ENCODE results near the gene UGT2A2.

The UGT2A2 gene

GRCh38 chr4:69642961-69643360 is 3.5 kb upstream of the UGT2A2 start:
- no peaks in the 10 kb centered on the region for H4K20me1 ChIP-seq (ENCODE audit: low read depth, low read length)
- no peaks in the 10 kb centered on the region for H3K27me3 ChIP-seq (ENCODE audit: low read length)
- H2AFZ ChIP-seq (ENCODE audit: low read depth, low read length, severe bottlenecking): no peak overlapping the region
- H3F3A ChIP-seq (ENCODE audit: insufficient read depth): no peaks in the 10 kb centered on the region
- no peaks in the 10 kb centered on the region for H3K36me3 ChIP-seq (ENCODE audit: low read length)
- H3K9me3 ChIP-seq (ENCODE audit: insufficient read depth, low read length): no peaks in the 10 kb centered on the region
- no peak overlapping the region for H3K4me3 ChIP-seq (ENCODE audit: insufficient read depth, low read length, poor library complexity, severe bottlenecking)
- H3K27ac ChIP-seq (ENCODE audit: low read depth, low read length): no peak overlapping the region
- H3K9ac ChIP-seq (ENCODE audit: low read length): no peak overlapping the region
- no peak overlapping the region for H3K4me2 ChIP-seq (ENCODE audit: low read depth, low read length, poor library complexity, severe bottlenecking)
- TF ChIP-seq EZH2phosphoT487 (conservative IDR thresholded peaks at IDR 0.05; ENCODE audit: low read length) (no peak), CTCF (IDR thresholded peaks at IDR 0.05; ENCODE audit: insufficient read depth, low read length, poor library complexity, severe bottlenecking) (no peak)
- H3K79me2 ChIP-seq (ENCODE audit: insufficient read depth, low read length): no peaks in the 10 kb centered on the region
- H3K9me2 ChIP-seq (replicated peaks; ENCODE audit: insufficient read depth, low read length): no peaks in the 10 kb centered on the region

- Histone ChIP-seq H3K9ac (ENCODE audit: low read length) (no peak overlapping the region), H3K4me3 (ENCODE audit: insufficient read depth, low read length, poor library complexity, severe bottlenecking) (no peak overlapping the region), H2AFZ (ENCODE audit: low read depth, low read length, severe bottlenecking) (no peak overlapping the region), H3K27me3 (ENCODE audit: low read length) (no peaks in the 10 kb centered on the region), H4K20me1 (ENCODE audit: low read depth, low read length) (no peaks in the 10 kb centered on the region), H3K36me3 (ENCODE audit: low read length) (no peaks in the 10 kb centered on the region), H3K79me2 (ENCODE audit: insufficient read depth, low read length) (no peaks in the 10 kb centered on the region), H3K27ac (ENCODE audit: low read depth, low read length) (no peak overlapping the region), H3K4me2 (ENCODE audit: low read depth, low read length, poor library complexity, severe bottlenecking) (no peak overlapping the region), H3F3A (ENCODE audit: insufficient read depth) (no peaks in the 10 kb centered on the region), H3K9me2 (replicated peaks; ENCODE audit: insufficient read depth, low read length) (no peaks in the 10 kb centered on the region), H3K9me3 (ENCODE audit: insufficient read depth, low read length) (no peaks in the 10 kb centered on the region)
- TF ChIP-seq CTCF (IDR thresholded peaks at IDR 0.05; ENCODE audit: insufficient read depth, low read length, poor library complexity, severe bottlenecking) (no peak), EZH2phosphoT487 (conservative IDR thresholded peaks at IDR 0.05; ENCODE audit: low read length) (no peak)
These were observed 847 bp upstream of the UGT2A2 start for GRCh38 chr4:69640289-69640688.

GRCh38 chr4:69617083-69617694 is 22.3 kb downstream of the UGT2A2 start:
- Histone ChIP-seq H3K4me3 (ENCODE audit: insufficient read depth, low read length, poor library complexity, severe bottlenecking) (no peak overlapping the region), H3K4me2 (ENCODE audit: low read depth, low read length, poor library complexity, severe bottlenecking) (no peak overlapping the region), H3K9ac (ENCODE audit: low read length) (no peak overlapping the region), H3K27ac (ENCODE audit: low read depth, low read length) (no peak overlapping the region), H2AFZ (ENCODE audit: low read depth, low read length, severe bottlenecking) (no peak overlapping the region), H4K20me1 (ENCODE audit: low read depth, low read length) (no peaks in the 10 kb centered on the region), H3K9me2 (replicated peaks; ENCODE audit: insufficient read depth, low read length) (no peaks in the 10 kb centered on the region), H3K27me3 (ENCODE audit: low read length) (no peaks in the 10 kb centered on the region), H3F3A (ENCODE audit: insufficient read depth) (no peaks in the 10 kb centered on the region), H3K9me3 (ENCODE audit: insufficient read depth, low read length) (no peaks in the 10 kb centered on the region), H3K79me2 (ENCODE audit: insufficient read depth, low read length) (no peaks in the 10 kb centered on the region), H3K36me3 (ENCODE audit: low read length) (no peaks in the 10 kb centered on the region)
- TF ChIP-seq CTCF (IDR thresholded peaks at IDR 0.05; ENCODE audit: insufficient read depth, low read length, poor library complexity, severe bottlenecking) (no peak), EZH2phosphoT487 (conservative IDR thresholded peaks at IDR 0.05; ENCODE audit: low read length) (no peak)

Data from SU-DHL-6 (cell line).